HG02798 (cell line): ENCODE results near the gene PDK1.
A peak's percentile ranks its signal among the peaks of the same experiment; 100 is the strongest.
"Not testable (repeated sequence)": the region's sequence is repeated elsewhere in the genome, so short reads cannot be mapped to it uniquely, and the experiment has no call there.

Experiments used
- ATAC-seq: cut with Tn5 transposase; IDR thresholded peaks from one replicate; pipeline ENCODE4 v1.9.1; 2021; ENCODE audit warnings: mild to moderate bottlenecking; ENCODE audit not compliant: unreplicated experiment, poor library complexity

Gene PDK1

GRCh38 chr2:172591386-172591785 lies 35.5 kb downstream of the PDK1 start:
- not testable (repeated sequence) for ATAC-seq

GRCh38 chr2:172592190-172592589 lies 36.3 kb downstream of the PDK1 start:
- not testable (repeated sequence) for ATAC-seq

- ATAC-seq = peak; percentile 89
Measured at GRCh38 chr2:172596776-172597175, 40.9 kb downstream of the PDK1 start.

GRCh38 chr2:172597176-172597842 lies 41.4 kb downstream of the PDK1 start:
- peak; percentile 17 for ATAC-seq

- ATAC-seq = no peak
Measured at GRCh38 chr2:172599947-172600346, 44.1 kb downstream of the PDK1 start.

GRCh38 chr2:172600557-172601008 lies 44.7 kb downstream of the PDK1 start:
- ATAC-seq = no peak

GRCh38 chr2:172606285-172606684 lies 50.4 kb downstream of the PDK1 start:
- ATAC-seq = no peak

GRCh38 chr2:172607379-172607928 lies 51.6 kb downstream of the PDK1 start:
- no peak for ATAC-seq

- ATAC-seq = no peak
Measured at GRCh38 chr2:172609488-172609887, 53.6 kb downstream of the PDK1 start.

- no peak for ATAC-seq
Measured at GRCh38 chr2:172612051-172612450, 56.2 kb downstream of the PDK1 start.

GRCh38 chr2:172613040-172613439 lies 57.1 kb downstream of the PDK1 start:
- no peak for ATAC-seq

GRCh38 chr2:172613615-172614231 lies 57.8 kb downstream of the PDK1 start:
- no peak for ATAC-seq

GRCh38 chr2:172614932-172615331 lies 59.0 kb downstream of the PDK1 start:
- ATAC-seq = no peak

- ATAC-seq = no peak
Measured at GRCh38 chr2:172615727-172616261, 59.9 kb downstream of the PDK1 start.

GRCh38 chr2:172617115-172617514 lies 61.2 kb downstream of the PDK1 start:
- ATAC-seq = no peak

- no peak for ATAC-seq
Measured at GRCh38 chr2:172623249-172623965, 67.5 kb downstream of the PDK1 start.

- no peak for ATAC-seq
Measured at GRCh38 chr2:172624996-172625395, 69.1 kb downstream of the PDK1 start.

GRCh38 chr2:172627181-172627580 lies 71.3 kb downstream of the PDK1 start:
- ATAC-seq = no peak

- no peak for ATAC-seq
Measured at GRCh38 chr2:172628085-172628484, 72.2 kb downstream of the PDK1 start.

- ATAC-seq = no peak
Measured at GRCh38 chr2:172629586-172629985, 73.7 kb downstream of the PDK1 start.

- ATAC-seq = no peak
Measured at GRCh38 chr2:172630181-172630580, 74.3 kb downstream of the PDK1 start.
